Activated CD4-positive, alpha-beta T cell treated with anti-CD3 and anti-CD28 coated beads, Interleukin-10, Interleukin-2, amounts not matched to agents 100 ng/mL and 50 ng/mL, durations not matched to agents 16 hours and 8 hours (primary cell): ENCODE data around the gene KCNK10.
A peak's percentile ranks its signal among the peaks of the same experiment; 100 is the strongest.

Experiments used
- DNase-seq: peaks from one replicate; pipeline ENCODE4 v3.0.0-alpha.2; 2020

KCNK10 gene

GRCh38 chr14:88323086-88323522 lies at the start of gene KCNK10:
Gene KCNK10 (minus strand): TSS chr14:88323269. CDS start chr14:88322798, 471 bp downstream.
- DNase-seq: no peak

- DNase-seq: no peak
These were observed 46.4 kb upstream of the KCNK10 start for GRCh38 chr14:88369496-88369895.

GRCh38 chr14:88364710-88365413 lies 41.8 kb upstream of the KCNK10 start:
- no peak for DNase-seq

GRCh38 chr14:88363644-88364043 lies 40.6 kb upstream of the KCNK10 start:
- DNase-seq: no peak

GRCh38 chr14:88359500-88359899 lies 36.4 kb upstream of the KCNK10 start:
- DNase-seq: no peak

- no peak for DNase-seq
These were observed 31.3 kb upstream of the KCNK10 start for GRCh38 chr14:88354358-88354757.

GRCh38 chr14:88352698-88353097 lies 29.6 kb upstream of the KCNK10 start:
- no peak for DNase-seq

- DNase-seq: no peak
These were observed 29.1 kb upstream of the KCNK10 start for GRCh38 chr14:88351966-88352691.

GRCh38 chr14:88348546-88348945 lies 25.5 kb upstream of the KCNK10 start:
- no peak for DNase-seq

- no peak for DNase-seq
These were observed 23.1 kb upstream of the KCNK10 start for GRCh38 chr14:88346048-88346639.

- no peak for DNase-seq
These were observed 19.9 kb upstream of the KCNK10 start for GRCh38 chr14:88342980-88343379.

GRCh38 chr14:88340357-88340756 lies 17.3 kb upstream of the KCNK10 start:
- DNase-seq: no peak

- no peak for DNase-seq
These were observed 10.0 kb upstream of the KCNK10 start for GRCh38 chr14:88333036-88333435.

- no peak for DNase-seq
These were observed 4.4 kb upstream of the KCNK10 start for GRCh38 chr14:88327497-88327896.

GRCh38 chr14:88326352-88327103 lies 3.5 kb upstream of the KCNK10 start:
- no peak for DNase-seq

GRCh38 chr14:88325883-88326282 lies 2.8 kb upstream of the KCNK10 start:
- no peak for DNase-seq

- no peak for DNase-seq
These were observed 1.9 kb upstream of the KCNK10 start for GRCh38 chr14:88324930-88325329.

- DNase-seq: no peak
These were observed 1.4 kb upstream of the KCNK10 start for GRCh38 chr14:88324491-88324890.

GRCh38 chr14:88323523-88324199 lies 592 bp upstream of the KCNK10 start:
- peak; percentile 5 for DNase-seq

- DNase-seq: no peak
These were observed 474 bp downstream of the KCNK10 start for GRCh38 chr14:88322504-88323085.

GRCh38 chr14:88321692-88322503 lies 1.2 kb downstream of the KCNK10 start:
- no peak for DNase-seq
